ENCODE data around the gene PPME1.
A peak's percentile ranks its signal among the peaks of the same experiment; 100 is the strongest.

PPME1 gene

DNA sequence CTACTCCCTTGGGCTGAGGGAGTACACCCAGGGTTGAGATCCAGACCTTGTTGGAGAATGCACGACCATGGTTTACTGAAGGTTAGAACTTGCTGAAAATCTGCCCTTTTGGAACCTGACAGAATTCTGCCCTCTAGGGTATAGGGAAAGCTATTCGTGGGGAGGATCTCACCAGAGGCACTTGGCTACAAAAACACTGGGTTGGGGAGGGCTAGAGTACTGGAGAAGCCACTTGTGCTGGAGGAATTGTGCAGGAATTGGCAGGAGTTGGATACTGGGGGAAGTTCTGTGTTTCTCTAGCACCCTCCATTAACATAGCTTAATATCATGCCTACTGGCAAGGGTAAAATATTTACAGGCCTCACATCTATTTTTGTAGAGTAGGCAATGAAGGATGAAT is 55.8 kb downstream of the PPME1 start:
- DNase-seq (ENCODE audit: low read depth, low spot score) = no peak

DNA sequence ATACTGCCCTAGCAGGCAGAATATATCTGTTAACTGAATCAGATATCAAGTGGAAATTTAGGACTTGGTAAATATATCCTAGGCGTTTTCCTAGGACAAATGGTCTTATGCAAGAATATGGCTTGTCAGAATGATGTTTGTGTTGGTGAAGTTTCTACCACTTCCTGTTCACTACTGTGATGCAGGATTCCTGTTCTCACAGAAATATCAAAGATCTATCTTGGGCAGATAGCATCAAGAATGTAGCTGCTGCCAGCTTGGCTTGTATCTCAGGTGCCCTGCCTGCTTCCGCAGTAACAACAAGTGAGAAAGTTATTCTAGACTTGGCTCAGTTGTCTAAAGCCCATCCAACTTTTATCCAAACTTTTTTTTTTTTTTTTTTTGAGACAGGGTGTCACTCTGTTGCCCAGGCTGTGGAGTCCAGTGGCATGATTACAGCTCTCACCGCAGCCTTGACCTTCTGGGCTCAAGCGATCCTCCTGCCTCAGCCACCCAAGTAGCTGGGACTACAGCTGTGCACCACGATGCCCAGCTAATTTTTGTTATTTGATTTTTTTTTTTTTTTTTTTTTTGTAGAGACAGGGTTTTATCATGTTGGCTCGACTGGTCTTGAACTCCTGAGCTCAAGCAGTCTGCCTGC is 61.3 kb downstream of the PPME1 start:
- no peak for DNase-seq (ENCODE audit: low read depth, low spot score)

DNA sequence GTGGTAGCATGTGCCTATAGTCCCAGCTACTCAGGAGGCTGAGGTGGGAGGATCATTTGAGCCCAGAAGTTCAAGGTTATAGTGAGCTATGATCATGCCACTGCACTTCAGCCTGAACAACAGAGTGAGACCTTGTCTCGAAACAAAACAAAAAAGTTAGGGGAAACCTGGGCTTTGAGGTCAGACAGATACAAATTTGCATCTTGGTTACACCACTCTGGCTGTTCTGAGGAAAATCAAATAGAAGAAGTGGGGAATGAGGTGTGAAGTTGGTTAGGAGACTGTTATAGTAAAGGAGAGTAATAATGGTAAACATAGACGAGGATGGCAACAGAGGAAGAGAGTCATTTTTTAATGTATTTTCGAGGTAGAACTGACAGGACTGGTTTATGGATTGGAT is 62.6 kb downstream of the PPME1 start:
- no peak for DNase-seq (ENCODE audit: low read depth, low spot score)

DNA sequence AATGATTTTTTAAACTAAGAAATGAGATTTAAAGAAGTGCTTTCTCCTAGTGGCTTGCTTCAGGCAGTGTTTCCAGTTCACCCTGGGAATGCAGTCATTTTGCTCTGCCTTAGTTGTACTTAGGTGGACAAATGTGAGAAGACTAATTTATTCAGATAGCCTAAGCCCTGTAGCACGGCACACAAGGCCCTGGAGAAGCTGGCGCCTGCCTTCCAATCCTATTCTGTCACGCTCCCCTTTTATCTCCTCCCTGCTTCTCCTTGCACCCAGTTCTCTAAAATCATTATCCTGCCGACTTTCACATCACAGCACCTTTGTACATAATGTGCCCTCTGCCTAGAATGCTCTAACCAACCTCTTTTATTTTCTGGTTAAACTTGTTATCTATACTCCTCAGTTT is 64.0 kb downstream of the PPME1 start:
- DNase-seq (ENCODE audit: low read depth, low spot score) = no peak

DNA sequence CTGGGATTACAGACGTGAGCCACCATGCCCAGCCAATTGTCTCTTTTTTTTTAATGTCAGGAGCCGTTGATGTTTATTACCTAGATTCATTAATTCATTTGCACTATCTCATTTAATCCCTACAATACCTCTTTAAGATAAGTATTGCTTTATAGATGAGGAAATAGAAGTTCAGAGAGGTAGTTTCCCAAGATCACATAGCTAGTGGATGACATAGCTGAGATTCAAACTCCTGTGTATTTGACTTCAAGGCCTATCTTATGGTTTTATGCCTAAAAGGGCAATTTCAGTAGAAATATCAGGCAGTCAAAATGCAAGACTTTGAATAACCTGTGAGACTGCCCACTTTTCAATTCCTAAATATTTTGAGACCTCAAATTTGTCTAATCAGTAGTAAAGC is 66.5 kb downstream of the PPME1 start:
- DNase-seq (ENCODE audit: low read depth, low spot score) = no peak

DNA sequence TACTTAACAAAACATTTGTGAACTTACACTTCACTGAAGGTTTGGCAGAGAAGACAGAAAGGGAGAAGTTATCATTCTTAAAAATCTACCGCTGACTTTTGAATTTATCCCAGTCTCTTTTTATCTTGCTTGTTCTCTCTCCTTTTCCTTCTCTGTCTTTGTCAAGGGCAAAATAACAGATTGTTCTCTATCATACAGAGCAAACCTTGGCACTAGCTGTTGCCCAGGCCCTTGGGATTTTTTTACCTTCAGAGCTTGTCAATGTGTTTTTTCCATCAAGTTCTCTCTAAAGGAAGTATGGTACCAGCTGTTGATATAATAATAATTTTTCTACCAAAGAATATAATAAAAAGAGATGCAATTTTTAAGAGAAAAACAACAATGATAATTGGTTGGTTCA is 67.2 kb downstream of the PPME1 start:
- no peak for DNase-seq (ENCODE audit: low read depth, low spot score)

DNA sequence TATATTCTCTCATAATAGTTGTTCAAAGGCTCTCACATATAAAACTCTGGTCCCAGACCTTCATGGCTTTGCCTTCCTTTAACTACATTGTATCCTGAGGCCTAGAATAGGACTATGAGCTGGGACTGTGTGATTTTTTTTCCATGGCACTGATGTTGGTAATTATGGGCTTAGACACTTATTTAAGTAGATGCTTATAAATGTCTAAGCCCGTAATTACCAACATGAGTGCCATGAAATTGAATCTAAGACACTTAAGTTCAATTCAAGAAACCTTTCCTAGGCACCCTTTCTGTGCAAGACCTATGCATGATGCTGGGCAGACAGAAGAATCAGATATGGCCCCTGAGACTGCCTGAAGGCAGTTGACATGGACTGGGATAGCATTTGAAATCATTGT is 77.4 kb downstream of the PPME1 start:
- no peak for DNase-seq (ENCODE audit: low read depth, low spot score)

DNA sequence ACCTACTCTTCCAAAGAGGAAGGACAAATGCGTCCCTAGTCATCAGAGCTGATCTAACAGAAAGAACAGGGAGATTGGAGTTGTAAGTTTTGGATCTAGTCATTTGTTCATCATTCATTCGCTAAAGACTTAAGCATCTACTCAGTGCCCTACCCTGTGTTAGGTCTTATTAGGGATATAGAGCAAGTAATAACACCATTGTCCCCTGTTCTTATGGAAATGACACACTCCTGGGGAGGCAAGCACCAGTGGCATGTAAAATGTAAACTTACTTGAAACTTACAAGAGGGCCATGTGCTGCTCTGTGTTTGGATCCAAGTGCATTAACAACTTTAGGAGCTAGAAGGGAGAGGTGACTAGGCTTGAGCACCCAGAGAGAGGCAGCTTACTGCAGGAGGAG is 78.4 kb downstream of the PPME1 start:
- no peak for DNase-seq (ENCODE audit: low read depth, low spot score)

DNA sequence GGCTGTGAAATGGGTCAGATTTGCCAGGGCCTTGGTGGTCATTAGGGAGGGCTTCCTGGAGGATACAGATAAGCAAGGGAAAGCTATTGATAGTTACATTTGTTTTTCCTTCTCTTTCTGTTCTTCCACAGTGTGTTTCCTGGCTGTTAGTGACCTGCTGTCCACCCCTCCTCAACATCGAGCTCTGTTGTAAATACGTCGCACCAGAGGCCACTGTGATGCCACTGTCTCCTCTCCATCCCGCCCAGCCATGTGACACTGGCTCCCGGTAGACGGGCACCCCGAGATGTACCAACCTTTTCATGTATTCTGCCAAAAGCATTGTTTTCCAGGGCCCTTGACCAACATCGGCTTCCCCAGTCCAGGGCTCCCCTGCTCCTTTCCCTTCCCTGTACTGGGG is 82.3 kb downstream of the PPME1 start:
- DNase-seq (ENCODE audit: low read depth, low spot score) = no peak

DNA sequence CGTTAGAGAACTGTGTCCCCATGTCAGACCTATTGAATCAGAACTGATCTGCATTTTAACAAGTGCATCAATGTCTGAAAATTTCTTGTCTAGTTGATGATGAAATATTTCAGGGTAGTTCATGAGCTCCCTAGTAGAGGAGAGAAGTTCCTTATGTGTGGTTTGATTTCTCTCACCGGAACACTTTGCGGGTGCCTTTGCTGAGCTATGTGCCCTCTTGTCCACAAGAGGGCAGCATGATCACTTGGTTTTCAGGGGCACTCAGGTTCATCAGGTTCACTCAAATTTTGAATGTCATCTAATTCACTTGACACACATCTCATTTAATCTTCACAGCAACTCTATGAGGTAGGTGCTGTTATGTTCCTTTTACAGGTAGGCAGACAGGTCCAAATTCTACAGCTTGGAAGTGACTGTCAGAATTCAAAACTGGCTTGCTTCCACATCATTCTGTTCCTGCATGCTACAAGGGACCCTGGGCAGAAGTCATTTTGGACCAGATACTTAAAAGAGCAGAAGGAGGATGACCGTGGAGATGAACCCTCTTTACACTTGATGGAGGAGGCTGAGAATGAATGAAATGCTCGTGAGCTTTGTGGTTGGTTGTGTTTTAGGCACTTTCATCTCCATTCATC is 84.8 kb downstream of the PPME1 start:
- peak; percentile 27 for DNase-seq (ENCODE audit: low read depth, low spot score)

DNA sequence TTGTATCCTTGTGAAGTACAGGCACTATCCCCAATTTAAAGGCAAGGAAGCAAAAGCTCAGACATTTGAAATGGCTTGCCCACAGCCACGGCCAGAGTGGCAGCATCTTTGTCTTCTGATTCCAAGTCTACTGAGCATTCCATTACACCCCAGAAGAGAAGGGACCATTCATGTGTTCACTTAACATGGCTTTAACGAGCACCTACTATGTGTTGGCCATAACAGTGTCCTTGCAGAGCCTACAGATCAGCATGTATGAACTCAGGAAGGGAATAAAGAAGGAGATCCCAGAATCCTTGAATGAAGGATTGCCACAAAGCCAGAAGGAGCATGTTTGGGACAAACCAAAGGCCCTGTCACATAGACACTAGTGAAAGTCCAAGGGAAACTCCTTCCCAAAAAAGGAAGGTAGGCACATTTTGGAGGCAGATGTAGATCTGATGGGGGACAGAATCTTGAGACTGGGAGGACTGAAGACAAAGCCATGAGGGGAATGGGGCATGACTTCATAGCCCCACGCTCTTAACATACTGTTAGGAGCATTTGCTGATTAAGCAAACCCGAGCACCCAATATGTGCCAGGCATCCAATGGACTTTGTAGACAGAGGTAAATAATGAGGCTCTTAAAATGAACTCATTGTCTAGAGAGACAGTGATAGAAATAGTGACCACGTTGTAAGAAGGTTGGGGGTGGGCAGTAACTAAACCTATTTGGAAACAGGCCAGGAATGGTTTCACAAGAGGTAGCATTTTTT is 85.5 kb downstream of the PPME1 start:
- DNase-seq (ENCODE audit: low read depth, low spot score) = no peak

DNA sequence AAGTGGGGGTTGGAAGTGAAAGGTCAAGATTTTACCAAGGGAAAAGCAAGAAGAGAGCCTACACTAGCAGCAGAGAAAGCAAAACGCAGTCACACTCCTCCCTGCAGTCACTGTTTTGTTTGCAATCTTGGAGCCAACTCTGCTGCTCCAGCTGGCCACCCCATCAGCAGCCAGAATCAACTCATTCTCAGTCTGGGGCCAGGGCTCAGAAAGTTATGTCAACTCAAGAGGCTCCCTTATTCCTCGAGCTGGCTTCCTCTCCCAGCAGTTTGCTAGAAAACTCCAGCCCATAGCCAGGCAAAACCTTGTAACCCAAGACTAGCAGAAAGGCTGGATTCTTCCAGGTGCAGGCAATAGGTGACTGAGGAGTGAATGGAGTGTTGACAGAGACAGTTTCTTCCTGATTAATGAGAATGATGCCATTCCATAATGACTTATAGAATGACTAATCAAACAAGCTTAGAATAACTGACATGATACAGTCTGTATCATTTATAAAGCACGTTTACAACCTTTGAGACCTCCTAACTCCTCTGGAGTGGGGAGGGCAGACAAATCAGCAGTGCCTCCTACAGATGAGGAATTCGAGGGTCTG is 87.0 kb downstream of the PPME1 start:
- no peak for DNase-seq (ENCODE audit: low read depth, low spot score)

DNA sequence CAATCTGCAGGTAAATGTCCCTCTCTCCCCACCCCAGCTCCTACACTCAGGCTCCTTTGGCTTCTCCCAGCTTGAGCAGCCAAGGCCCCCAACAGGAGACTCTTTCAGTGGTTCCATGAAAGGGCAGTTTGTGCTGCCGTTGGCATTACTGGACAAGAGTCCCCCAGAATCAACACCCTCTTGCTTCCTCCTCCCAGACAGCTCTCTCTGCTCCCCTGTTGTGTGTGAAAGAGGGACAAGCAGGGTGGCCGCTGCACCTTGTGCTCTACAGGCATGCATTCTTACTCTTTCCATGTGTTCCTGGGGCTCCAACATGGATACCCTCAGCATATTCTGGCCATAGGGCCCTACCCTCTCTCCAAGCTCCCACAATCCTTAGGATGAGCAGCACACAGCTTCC is 91.6 kb downstream of the PPME1 start:
- no peak for DNase-seq (ENCODE audit: low read depth, low spot score)

DNA sequence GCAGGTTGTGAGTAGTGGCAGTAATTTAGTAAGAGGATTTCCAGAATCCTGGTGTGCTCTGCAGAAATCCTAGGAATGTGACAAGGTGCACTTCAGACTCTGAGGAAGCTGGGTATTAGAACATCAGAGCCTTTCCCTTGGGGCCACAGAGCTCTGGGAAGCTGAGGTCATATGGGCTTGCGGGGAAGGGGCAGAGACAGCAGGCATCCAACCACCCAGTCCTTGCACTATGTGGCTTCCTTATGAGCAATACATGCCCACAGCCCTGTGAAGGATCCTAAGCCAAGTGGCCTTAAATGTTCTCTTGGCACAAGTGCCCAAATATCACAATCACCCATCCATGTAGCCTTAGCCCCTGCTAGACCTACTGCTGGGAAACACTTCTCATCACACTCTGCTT is 94.2 kb downstream of the PPME1 start:
- no peak for DNase-seq (ENCODE audit: low read depth, low spot score)

DNA sequence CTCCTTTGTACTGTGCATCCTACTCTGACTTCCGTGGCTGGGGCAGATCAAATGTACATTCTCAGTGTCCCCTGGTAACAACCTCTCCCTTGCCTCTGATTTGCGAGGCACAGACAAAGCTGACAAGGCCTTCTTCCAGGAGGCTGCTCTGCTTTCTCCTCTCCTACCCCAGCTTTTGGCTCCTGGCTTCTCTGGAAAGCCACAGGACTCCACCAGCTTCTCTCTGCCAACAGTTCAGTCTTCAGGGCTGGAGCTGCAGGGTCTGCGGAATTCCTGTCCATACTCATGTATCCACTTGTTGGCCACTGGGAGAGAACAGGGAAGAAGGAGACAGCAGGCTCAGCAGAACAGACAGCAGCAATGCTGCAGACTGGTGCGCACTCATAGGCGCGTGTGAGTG is 95.9 kb downstream of the PPME1 start:
- DNase-seq (ENCODE audit: low read depth, low spot score) = no peak

DNA sequence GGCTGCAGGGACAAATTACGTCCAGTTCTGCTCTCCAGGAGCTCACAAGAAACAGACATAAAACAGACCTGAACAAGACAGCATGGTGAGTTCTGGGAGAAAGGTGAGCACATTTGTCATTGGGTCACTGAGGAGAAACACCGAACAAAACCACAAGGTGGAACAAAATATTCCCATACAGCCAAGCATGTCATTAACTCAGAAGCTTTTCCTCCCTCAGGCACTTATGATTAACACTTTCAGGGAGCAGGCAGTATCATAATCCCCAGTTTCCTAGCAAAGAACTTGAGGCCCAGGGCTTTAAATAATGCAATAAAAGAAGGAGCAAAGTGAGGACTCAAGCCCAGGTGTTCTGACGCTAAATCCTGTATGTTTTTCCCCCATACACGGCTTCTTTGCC is 97.4 kb downstream of the PPME1 start:
- no peak for DNase-seq (ENCODE audit: low read depth, low spot score)

DNA sequence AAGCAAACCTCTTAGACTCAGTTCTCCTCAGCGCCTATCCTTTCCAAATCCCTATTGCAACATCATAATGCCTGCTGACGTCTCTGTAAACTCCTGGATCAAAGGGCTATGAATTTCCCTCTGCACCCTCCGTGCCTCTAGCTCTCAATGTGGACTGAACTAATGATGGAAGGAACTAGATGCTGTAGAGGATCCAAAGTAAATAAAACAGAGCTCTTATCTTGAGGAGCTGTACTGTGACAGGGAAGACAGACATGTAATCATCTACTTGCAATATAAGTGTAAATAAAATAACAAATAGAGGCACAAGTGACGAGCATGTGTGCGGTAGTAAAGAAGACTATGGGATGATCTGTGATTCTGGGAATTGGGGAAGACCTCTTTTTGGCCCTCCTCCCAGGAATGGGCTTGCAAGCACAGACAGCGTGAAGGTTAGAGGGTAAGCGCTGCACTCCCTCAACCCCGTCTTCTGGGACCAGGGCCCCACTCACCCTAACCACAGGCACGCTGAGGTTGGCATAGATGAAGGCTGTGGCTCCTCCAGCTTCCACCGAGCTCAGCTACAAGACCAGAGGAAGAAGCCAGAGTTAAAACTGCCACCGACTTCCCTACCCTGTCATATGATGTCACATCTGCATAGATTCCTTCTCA is 98.2 kb downstream of the PPME1 start:
- no peak for DNase-seq (ENCODE audit: low read depth, low spot score)

DNA sequence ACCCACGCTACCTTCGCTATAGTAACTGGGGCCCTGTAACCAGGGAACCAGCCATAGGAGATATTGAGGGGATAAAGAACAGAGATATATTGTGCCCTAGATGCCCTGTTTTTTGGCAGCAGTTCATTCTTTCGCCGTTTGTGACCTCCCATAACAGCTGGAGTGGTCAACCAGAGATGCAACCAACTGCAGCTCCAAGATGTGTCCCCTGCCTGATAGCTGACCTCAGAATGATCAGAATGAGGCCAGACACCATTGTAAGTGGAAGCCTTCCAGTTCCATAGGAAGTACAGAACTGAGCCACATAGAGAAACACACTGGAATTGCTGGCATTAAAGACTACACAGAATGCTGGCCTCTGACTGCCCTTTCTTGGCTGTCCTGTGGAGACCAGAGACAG is 101.2 kb downstream of the PPME1 start:
- no peak for DNase-seq (ENCODE audit: low read depth, low spot score)

DNA sequence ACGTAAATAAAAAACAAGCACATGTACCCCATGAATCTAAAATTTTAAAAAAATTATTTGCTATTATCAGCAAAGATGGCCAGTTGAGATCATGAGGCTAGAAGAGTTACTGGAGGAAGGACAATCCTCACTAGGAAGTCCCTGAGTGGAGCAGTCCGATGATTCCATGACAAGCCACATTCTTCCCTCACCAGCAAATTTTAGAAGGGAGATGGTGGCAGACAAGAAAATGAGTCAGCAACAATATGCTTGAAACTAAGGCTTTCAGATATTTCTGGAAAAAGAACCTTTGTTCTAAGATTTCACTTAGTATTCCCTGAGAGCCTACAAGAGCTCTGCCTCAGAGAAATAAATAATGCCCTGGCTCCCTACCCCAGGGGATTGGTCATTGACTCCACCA is 105.5 kb downstream of the PPME1 start:
- no peak for DNase-seq (ENCODE audit: low read depth, low spot score)

DNA sequence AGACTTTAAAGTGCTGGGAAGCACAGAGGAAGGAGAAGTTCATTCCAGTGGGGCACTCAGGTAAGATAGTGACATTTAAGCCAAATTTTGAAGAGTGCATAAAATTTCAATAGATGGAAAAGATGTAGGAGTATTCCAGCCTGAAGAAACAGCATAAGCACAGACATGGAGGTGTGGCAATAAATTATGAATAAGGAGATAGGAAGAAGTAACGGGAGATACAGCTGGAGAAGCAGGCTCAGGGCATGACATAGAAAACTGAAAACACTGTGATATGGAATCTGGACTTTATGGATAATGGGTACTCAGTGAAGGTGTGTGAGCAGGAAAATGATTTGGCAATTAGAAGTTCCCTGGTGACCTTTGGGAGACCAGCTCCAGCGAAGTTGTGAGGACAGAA is 107.0 kb downstream of the PPME1 start:
- no peak for DNase-seq (ENCODE audit: low read depth, low spot score)

DNA sequence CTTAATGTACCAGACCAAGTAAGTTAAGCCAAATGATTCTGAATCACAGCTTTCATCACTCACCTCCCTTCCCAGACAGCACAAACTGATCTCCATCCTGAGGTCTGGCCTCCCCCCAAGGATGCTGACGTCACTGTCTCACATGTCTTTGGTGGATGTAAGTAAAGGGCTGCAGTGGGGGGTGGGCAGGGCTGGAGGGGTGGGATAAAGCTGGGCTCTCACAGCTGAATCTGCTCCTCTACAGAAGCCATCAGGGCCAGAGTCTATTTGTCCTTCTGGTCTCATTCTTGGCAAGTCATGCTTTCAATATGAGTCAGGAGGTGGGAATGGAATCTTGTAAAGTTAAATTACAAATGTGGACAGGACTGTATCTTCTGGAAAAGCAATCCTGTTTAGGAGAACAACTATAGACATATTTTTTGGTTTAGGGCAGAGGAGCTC is 107.7 kb downstream of the PPME1 start:
- DNase-seq (ENCODE audit: low read depth, low spot score) = no peak

DNA sequence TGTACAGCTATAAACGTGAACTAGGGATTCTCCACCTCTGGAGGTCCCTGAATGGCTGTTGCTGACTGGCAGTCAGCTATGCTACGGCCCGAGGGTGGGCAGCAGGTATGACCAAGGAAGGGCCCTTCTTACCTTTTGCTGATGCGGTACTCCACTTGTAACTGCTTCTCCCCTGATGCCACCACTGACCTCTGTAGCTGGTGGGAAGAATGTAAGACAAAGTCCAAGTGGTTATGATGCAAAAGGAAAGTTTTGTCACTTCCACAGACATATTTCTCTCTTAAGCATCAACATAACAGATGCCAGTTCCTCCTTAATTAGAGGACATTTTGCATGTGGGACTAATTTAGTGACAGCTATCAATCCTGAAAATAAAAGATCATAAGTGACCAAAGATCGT is 108.2 kb downstream of the PPME1 start:
- no peak for DNase-seq (ENCODE audit: low read depth, low spot score)
